ENCODE results near the gene NGEF.

Gene NGEF

DNA sequence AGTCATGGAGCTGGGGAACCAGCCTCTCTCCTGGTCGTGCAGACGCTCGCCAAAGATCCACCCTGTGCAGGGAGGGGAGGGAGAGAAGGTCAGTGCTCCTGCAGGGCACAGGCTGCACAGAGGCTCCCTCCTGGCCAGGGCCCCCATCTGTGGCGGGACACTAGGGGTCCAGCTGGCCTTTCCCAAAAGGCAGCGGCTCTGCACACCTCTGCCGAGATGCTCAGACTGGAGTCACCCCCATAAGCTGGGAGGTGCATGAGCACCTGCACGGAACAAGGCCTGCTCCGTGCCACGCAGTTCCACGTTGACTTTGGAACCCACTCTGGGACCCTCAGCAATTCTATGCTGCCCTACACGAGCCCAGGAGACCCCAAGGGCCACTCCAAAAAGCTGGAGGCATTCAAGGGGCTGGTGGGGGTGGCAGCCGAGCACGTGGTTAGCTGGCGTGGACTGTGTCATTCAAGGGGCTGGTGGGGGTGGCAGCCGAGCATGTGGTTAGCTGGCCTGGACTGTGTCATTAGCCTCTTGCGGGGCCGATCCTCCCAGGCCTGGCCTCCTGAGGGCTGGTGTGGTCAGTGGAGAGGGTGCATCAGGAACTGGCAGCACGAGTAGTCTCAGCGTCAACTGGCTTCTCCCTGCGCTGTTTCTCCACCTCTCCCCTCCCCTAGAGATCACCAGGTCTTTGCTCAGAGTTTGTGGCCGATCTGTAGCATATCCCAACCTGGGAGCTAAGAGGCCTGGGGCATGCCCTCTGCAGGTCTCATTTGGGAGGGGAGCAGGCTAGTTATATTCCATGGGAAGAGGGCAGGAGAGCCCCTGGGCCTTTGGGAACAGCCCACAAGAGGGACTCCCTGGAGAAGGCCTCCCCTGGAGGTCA lies 133.2 kb downstream of the NGEF start:
- DNase-seq: no peak

DNA sequence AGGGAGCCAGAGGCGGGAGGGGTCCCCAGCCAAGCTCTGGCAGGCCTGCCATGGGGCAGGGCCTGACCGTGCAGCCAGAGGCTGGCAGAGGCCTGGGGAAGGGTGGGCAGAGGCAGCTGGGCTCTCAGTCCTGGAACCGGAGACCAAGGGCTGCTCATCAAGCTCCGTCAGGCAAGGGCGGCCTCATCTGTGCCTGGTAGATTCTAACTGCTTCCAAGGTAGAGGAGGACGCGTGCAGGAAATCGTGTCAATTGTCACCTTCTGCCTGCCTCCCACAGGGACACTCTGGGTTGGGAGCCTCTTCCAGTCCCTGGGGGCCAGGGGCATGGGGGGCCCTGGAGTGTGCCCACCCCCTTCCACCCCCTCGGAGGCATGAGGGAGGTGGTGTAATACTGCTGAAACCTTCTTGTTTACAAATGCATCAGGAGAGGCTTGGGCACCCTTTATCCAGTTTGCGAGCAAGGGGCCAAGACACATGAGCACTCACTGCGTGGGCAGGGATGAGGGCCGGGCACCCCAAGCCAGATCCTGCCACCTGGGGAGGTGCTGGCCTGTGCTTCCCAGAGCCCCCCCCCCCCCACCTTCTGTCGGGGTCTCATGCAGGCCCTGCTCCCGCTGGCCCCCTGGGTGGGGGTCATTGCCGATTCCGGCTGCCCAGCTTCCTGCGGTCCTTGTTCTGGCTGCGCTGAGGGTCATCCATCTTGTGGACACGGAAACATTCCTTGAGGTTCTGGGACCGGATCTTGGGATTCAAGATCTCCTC lies 134.0 kb downstream of the NGEF start:
- DNase-seq: no peak

DNA sequence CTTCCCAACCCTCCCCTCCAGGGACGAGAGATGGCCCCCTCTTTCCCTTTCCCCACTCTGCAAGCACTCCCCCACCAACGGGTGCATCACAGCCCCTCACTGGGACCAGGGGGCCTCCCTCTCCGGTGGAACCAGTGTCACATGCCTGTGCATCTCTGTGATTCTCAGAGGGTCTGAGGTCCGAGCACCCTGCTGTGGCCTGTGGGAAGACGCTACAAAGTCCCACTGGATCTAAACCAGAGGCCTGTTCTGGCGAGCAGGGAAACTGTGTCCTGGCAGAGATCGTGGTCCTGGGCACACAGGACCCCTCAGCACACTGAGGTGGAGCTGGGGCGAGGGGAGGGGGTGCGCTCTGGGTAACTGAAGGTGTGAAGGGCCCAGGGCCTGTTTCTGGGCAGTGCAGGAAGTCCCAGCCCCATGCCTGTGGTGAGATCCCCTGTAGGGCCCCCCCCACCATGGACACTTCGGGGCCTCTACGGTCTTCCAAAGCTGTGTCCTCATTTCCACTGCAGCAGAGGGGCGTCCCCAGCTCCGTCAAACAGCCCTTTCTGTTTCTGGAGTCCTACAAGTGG lies 135.0 kb downstream of the NGEF start:
- no peak for DNase-seq

DNA sequence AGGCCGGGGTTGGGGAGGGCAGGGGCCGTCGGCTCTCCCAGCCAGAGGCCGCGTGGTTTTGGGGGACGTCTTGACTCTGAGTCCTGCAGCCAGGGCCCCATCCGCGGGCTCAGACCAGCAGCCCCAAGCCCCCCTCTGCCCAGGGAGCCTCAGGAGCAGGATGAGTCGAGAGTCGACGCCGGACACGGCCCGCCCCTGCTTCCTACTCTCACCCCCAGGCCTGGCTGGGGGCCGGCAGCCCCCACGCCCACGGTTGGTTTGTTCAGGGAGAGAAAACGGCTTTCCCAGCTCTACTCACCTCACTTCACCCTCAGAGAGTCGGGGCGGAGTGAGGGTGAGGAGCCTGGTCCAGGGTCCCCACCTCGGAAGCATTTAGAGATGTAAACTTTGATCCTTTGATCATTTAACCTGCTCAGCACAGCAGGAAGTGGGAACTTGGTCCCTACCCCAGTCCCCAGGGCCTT lies 136.0 kb downstream of the NGEF start:
- no peak for DNase-seq

DNA sequence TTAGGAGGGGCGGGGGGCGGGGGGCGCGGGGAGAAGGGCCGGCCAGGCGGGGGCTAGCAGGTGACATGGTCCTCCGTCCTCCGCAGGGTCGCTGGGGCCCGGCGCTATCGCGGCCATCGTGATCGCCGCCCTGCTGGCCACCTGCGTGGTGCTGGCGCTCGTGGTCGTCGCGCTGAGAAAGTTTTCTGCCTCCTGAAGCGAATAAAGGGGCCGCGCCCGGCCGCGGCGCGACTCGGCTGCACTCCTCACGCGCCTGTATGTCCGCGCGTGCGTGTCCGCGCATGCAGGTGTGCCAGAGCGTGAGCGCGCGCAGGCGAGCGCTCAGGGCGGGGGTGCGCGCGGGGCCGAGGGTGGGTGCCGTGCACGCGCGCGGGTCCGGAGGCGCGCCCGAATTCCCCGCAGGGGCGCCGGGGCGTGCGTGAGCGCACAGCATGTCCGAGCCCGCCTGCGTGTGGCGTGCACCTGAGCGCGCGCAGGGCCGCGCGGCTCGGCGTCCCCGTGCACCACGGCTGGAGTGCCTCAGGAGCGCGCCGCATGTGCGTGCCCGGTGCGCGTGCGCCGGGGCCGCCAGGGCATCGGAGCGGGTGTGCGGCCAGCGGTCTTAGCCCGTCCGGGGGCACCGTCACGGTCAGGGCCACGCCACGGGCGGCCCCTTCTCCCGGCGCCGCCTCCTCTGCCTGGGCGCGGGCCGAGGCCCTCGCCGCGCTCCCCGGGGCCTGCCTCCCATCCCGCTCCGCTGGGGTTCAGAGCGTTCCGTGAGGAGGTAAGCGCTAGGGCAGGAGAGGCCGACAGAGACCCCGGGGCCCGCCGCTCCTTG lies 136.7 kb downstream of the NGEF start:
- DNase-seq: peak; percentile 37

DNA sequence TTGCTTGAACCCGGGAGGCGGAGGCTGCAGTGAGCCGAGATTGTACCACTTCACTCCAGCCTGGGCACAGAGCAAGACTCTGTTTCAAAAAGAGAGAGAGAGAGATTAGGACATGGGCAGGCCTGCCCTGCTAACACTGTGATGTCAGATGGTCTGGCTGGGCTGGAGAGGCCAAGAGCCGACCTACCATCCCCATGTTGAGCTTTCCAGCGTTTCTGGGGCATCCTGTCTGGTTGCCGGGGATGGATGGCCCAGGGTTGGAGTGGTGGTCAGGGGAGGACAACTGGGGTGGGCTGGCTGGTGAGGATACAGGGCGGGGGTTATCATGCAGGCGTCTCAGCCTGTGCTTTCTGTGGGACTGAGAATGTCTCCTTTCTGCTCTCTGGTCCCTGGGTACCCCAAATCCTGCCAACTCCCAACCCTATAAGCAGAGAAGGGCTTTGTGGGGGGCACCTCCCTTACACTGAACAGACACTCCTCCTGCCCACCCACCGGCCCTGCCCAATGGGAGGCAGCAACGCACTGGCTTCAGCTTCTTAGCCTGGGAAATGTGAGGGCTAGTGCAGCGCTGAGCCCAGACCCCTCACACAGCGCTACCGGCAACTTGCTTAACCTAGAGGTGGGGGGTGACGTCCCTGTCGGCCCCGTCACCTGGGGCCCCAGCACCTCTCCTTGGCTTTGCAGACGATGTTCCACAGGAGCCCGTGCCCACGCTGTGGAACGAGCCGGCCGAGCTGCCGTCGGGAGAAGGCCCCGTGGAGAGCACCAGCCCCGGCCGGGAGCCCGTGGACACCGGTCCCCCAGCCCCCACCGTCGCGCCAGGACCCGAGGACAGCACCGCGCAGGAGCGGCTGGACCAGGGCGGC lies 137.6 kb downstream of the NGEF start:
- DNase-seq: no peak

DNA sequence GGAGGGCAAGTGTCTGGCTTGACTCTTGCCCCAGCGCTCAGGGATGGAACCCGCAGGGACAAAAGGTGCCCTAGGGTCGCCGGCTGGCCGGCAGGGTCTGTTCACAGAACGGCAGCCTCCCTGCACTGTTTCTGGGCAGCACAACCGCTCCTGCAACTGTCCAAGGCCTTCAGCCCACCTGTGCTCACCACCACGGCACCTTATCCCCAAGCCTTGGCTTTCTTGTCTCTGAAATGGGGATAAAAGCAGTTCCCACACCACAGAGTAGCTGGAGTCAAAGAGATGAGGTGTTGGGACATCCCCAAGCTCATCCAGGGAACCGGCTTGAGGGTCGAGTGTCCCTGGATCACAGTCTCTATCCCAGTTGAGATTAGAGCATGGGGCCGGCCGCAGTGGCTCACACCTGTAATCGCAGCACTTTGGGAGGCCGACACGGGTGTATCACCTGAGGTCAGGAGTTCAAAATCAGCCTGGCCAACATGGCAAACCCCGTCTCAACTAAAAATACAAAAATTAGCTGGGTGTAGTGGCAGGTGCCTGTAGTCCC lies 138.3 kb downstream of the NGEF start:
- no peak for DNase-seq

DNA sequence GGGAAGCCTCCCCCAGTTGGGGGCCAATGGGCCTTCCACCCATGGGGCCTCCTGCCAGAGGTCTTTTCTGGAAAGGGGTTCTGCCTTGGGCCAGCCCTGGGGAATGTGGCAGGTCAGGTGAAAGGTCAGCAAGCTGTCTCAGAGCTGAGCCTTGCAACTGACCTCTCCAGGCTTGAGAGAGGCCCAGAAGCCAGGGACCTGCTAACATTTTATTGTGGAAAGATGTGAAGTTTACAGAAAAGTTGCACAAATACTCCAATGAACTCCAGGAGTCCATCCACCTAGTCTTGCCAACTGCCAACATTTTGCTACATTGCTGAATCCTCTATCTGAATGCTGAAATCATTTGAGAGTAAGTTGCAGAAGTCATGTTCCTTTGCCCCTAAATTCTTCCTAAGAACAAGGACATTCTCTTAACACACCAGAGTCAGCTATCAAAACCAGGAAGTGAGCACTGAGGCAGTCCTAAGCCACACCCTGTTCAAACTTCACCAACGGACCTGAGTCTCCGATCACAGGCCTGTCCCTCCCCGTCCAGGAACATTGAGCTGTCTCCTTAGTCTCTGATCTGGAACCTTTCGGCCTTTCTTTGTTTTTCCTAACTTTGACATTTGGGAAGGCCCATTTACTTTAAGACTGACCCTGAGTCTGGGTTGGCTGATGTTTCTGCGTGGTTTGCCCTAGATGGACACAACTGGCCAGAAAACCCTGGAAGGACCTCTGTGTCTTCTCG lies 139.0 kb downstream of the NGEF start:
- DNase-seq: no peak

DNA sequence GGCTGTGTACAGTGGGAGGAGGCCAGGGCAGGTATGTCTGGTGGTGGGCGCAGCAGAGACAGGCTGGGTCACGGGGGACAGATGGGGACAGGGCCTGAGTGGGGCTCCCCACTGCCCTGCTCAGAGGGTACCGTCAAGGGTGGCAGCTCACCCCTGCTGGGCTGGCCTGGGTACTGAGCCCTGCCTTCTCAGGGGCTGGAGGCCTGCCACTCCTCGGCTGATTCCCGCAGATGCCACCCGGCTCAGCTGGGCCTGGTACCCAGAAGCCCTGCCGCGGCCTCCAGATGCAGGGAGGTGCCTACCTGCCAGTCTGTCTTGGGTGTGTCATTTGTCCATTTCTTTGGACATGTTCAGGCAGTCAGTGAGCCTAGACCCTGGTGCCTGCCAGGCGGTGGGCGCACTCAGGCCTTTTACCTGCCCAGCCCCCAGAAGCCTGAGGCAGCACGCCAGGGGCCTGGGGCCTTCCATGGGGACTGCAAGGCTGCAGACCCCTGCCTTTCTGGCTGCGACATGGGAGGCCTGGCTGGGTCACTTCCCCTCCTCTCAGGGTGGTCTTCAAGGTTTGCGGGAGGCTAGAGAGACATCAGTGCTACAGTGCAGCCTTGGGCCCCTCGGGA lies 139.7 kb downstream of the NGEF start:
- no peak for DNase-seq

DNA sequence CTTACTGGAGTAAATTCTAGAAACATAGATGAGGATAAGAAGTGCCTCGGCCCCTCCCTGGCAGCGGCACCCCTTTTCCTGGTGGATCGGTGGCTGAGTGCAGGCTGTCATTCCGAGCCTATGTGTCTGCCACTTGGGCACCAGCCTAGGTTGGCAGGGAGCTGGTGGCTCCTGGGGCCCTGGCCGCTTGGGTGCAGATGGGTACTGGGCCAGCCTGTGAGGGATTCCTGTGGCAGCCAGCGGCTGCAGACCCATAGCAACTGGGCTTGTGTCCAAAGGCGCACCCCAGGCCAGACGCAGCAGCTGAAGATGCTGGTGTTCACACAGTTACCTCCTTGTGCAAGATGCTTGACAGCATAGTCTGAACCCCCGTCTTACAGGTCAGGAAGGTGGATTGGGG lies 140.2 kb downstream of the NGEF start:
- no peak for DNase-seq

DNA sequence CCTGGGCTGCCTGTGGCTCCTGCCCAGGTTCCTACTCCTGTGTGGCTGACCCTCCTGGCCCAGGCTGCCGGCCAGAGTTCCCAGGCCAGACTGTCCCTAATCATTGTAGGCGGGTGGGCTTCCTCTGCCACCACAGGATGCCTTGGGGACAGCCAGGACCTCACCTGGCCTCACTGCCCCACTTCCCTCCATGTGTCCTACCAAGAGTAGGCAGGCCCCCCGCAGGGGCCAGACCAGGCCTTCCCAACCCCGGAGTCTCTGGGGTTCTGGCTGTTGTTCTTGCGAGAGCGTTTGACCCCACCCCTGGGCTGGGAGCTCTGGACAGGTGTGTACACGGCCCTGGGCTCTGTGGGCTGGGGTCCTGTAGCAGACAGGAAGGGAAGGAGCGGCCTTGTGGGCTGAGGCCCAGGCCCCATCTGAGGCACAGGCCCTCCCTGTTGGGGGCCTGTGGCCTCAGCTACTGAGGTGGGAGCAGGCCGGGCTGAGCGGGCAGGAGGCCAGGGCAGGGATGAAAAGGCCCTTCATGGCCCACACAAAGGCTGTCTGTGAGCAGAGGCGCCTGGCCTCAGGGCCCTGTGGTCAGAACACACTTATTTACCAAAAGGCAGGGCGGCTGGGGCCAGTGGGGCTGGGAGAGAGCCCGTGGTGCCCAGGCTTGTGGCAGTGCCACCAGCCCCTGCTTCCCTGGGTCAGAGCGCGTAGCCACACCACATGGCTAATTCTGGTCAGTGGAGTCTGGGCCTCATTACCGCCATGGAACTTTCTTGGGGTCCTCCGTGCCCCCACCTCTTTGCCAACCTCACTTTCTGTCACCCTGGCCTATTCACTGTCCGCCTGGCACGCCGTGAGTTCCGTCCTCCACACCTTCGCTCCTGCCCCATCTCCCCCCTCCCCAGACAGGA lies 141.0 kb downstream of the NGEF start:
- no peak for DNase-seq

DNA sequence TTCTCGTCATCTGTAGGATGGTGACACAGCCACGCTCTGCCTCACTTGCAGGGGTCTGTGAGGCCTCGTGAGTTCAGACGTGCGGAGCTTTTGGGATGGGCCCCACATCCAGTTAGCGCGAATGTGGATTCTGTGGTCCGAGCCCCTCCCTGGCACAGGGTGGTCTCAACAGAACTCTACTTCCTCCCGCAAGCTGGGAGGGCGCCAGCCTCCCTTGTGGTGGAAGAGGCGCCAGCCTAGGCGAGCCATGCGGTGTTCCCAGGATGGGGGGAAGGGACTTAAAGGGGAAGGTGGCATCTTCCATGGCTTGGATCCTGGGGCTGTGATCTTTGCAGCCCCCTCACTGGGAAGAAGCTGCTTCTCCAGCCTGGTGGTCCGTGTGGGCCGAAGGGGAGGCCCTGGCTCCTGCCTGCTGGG lies 141.6 kb downstream of the NGEF start:
- DNase-seq: no peak

DNA sequence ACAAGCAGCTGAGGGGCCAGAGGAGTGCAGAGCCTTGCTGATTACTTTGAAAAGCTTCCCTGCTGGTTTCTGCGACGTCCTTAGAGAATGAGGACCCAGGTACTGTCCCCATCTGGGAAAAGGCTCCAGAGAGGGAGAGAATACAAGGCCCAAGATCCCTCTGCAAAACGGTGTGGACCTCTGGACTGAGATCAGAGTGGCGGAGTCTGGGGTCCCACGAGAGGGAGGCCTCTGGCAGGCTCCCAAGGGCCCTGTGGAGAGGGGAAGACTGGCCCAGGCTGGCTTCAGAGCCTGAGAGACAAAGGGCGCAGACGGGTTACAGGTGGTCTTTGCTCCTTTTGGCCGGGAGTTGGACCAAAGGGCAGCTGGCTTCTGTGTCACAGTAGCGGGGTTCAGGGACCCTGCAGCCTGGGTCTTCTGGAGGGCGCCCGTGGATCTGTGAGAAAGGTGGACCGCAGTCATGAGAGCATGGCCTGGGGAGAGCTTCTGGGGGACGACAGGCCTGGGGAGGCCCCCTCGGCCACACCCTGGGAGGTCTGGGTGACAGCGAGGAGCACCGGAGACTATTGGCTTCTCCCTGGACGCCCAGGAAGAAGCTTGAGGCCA lies 142.2 kb downstream of the NGEF start:
- no peak for DNase-seq

DNA sequence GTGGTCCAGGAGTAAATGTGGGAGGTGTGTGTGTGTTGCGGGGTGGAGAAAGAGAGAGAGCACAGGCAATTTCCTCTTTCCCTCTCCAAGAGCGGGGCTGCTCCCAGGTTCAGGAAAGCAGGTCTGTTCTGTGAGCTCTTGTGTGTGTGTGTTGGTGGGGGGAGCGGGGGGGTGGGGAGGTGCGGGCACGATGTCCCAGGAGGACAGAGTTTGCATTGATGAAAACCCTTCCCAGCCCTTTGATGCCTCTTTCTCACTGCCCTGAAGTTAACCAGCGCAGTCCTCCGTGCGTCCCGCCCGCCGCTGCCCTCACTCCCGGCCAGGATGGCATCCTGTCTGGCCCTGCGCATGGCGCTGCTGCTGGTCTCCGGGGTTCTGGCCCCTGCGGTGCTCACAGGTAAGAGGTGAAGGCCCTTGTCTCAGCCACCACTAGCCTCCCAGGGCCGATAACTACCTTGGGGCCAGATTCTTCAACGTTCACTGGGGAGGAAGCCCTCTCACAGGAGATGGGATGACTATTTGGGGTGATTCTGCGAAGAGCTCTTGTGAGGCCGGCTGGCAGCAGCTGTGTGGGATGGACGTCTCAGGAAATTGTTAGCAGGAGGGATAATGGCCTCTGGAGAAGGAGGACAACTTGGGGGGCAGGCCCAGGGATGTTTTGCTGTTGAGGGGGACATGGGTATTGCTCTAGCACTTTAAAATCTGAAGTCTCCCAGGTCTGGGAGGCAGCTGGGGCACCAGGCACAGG lies 142.9 kb downstream of the NGEF start, which contains the start of gene SNORC:
Gene SNORC (plus strand): TSS at position 247 of the 748 bp plus-strand sequence. CDS start 78 bp downstream, at position 325.
- no peak for DNase-seq

DNA sequence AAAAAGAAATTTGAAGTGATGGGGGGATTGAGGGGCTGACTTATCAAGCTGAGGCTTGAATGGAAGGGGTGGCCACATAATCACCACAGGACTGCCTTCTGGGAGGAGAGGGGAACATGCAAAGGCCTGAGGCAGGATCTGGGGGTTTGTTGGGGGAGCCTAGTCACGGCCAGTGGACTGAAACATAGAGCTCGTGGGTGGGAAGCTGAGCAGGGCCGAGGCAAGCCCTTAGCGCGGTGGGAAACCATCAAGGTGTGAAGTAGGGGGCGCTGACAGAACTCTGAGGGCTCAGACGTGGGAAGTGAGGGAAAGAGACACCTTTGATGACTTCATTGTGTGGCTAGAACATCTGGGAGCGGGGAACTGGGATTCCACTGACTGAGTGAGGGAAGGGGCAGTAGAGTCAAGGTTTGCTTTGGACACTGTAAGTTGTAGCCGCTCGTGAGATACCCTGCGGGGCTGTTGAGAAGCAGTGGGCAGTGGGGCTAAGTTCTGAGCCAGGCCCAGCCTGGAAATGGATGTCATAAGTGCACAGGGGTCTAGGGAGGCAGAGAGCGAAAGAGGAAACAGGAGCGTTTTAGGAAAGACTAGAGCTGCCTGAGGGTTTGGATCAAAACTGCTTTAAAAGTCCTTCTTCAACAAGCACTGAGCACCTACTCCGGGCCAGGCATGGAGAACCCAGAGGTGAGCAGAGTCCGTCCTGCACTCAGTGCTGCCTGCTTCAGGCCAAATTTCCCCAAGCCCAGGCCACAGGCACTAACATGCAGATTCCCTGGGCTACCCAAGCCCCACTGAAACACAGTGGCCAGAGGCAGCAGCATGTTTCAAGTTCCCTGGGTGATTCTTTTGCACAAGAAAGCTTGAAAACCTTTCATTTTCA lies 143.7 kb downstream of the NGEF start:
- no peak for DNase-seq

DNA sequence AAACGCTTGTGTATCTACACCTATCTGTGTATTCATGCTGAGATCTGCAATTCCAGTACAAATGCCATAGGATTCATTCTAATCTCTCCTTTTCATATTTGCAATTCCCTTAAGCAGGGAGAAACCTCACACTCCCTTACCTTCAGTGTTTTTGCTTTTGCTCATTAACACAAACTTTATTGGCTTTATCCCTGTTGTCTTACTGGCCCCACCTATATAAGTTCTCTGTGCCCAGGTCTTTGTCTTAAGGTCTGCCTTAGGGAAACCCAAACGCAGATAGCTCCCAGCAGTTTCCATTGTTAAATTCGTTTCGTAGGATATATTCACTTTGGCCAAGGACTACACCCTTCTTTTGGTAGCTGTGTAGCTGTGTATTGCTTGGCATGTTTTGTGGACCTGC lies 147.0 kb downstream of the NGEF start:
- no peak for DNase-seq

DNA sequence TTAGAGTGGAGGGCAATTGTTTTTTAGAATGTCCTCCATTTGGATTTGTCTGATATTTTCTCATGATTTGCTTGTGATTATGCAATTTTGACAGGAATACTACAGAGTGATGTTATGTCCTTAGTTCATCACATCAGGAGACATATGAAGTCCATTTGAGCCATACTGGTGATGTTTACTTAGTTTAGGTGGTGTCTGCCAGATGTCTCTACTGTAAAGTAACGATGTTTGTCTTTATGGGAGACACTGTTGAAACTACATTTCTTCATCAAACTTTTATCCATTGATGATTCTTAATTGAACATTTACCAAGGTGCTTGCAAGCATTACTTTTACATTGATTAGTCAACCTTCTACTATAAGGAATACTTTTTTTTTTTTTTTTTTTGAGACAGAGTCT lies 147.9 kb downstream of the NGEF start:
- DNase-seq: no peak

All from NCI-H2171 (cell line).